Measurements from ENCODE around the gene CRYBG2.

CRYBG2 gene

DNA sequence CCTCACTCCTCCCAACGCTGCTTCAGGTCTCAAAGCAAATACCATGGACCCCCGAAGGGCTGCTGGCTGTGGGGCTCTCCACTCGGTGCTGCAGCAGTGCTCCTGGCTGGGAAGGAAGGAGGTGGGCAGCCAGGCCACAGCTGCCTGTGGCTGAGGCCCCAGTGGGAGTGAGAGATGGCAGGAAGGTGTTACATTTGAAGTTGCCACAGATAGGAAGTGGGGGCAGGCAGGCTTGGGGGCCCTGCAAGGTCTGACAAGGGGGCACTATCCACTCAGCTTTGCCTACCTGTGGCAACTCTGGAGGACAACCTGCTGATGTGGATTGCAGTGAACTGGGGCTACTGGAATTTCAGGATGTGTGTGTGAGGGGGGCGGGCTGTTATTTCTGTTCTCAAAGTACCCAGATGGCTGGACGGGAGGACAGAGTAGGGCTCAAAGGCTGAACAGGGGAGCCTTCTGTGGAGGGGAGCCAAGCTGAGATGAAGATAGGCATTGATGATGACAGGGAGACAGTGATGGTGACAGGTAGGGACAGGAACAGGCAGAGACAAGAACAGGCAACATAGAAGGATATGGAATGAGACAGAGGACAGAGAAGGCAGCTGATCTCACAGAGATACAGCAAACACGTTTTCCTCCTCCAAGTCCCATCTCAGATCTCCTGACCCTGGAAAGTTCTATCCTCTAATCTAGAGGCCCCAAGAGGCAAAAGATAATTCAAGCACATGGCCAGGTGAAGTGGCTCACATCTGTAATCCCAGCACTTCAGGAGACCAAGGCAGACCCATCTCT, 16.9 kb upstream of the CRYBG2 start:
- Histone ChIP-seq H3K27me3 (ENCODE audit: insufficient read depth, low read length) (no peaks in the 10 kb centered on the region), H3K4me1 (ENCODE audit: control insufficient read depth, insufficient read depth, low read length, unreplicated experiment) (peaks cover 14% of the 10 kb centered on the region), H2AFZ (ENCODE audit: low read length, unreplicated experiment) (no peak overlapping the region), H3K27ac (ENCODE audit: low read depth, low read length) (no peak overlapping the region), H3K4me3 (ENCODE audit: low read depth, low read length) (no peak overlapping the region), H3K36me3 (ENCODE audit: insufficient read depth, low read length) (no peaks in the 10 kb centered on the region), H3K79me2 (ENCODE audit: control insufficient read depth, insufficient read depth, low read length, unreplicated experiment) (no peaks in the 10 kb centered on the region)

DNA sequence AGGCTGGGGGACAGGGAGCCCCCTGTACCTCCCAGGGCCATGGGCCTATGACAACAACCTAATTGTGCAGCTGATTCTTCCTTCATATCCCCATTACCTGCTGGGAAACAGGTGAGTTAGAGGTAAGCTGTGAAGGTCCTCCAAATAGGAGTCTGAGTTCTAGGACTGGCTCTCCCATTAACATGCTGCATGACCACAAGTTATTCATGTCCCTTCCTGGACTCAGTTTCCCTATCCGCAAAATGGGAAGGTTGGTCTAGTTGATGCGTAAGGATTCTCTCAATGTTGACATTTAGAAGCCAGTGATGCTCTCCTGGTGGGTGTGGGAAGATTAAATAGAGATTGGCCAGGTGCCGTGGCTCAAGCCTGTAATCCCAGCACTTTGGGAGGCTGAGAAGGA, 14.6 kb upstream of the CRYBG2 start:
- H3K4me3 ChIP-seq (ENCODE audit: low read depth, low read length) = no peak overlapping the region
- no peaks in the 10 kb centered on the region for H3K36me3 ChIP-seq (ENCODE audit: insufficient read depth, low read length)
- peaks cover 6% of the 10 kb centered on the region for H3K4me1 ChIP-seq (ENCODE audit: control insufficient read depth, insufficient read depth, low read length, unreplicated experiment)

DNA sequence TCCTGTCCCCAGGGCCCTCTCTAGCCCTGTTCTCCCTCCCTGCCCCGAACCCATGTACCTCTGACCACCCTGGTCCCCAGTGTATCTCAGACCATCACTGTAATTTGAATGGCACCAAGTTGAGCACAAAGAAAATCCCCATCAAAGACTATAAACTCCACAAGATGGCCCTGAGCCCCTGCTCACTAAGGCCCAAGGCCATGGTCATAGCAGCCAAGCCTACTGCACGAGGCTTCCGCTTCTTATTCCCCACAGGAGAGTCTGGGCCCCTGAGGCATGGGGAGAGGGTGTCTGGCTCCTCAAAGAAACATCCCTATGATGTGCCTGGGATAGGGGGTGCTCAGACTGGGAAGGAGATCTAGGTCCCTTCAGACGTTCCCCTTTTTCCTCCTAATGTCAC, 14.1 kb upstream of the CRYBG2 start:
- no peaks in the 10 kb centered on the region for H3K79me2 ChIP-seq (ENCODE audit: control insufficient read depth, insufficient read depth, low read length, unreplicated experiment)
- H3K4me1 ChIP-seq (ENCODE audit: control insufficient read depth, insufficient read depth, low read length, unreplicated experiment) = peaks cover 6% of the 10 kb centered on the region
- H3K36me3 ChIP-seq (ENCODE audit: insufficient read depth, low read length) = no peaks in the 10 kb centered on the region
- H3K27me3 ChIP-seq (ENCODE audit: insufficient read depth, low read length) = no peaks in the 10 kb centered on the region
- H2AFZ ChIP-seq (ENCODE audit: low read length, unreplicated experiment) = no peak overlapping the region
- H3K27ac ChIP-seq (ENCODE audit: low read depth, low read length) = no peak overlapping the region
- no peak overlapping the region for H3K4me3 ChIP-seq (ENCODE audit: low read depth, low read length)

More for the DNA sequence above, 14.6 kb upstream of the CRYBG2 start:
- no peak overlapping the region for H2AFZ ChIP-seq (ENCODE audit: low read length, unreplicated experiment)
- no peak overlapping the region for H3K27ac ChIP-seq (ENCODE audit: low read depth, low read length)
- no peaks in the 10 kb centered on the region for H3K27me3 ChIP-seq (ENCODE audit: insufficient read depth, low read length)
- no peaks in the 10 kb centered on the region for H3K79me2 ChIP-seq (ENCODE audit: control insufficient read depth, insufficient read depth, low read length, unreplicated experiment)

DNA sequence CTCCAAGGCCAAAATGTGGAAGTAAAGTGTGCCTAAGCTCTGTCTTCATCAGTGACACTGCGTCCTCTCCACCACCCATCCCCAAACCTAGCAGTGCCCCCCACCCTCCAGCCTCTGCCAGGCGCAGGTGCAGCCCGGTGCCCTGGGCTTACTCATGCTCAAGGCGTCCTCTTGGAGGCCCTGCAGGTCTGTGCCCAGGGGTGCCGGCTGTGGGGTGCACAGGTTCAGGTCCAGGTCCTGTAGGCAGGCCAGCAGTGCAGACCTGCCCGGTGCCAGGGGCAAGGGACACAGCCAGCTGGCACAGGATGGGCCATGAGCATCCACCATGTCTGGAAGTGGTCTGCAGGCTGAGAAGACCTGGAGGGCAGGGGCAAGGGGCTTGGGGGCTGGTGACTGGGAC, 13.5 kb upstream of the CRYBG2 start:
- H3K4me1 ChIP-seq (ENCODE audit: control insufficient read depth, insufficient read depth, low read length, unreplicated experiment) = peaks cover 6% of the 10 kb centered on the region
- H2AFZ ChIP-seq (ENCODE audit: low read length, unreplicated experiment) = no peak overlapping the region
- no peak overlapping the region for H3K27ac ChIP-seq (ENCODE audit: low read depth, low read length)
- no peak overlapping the region for H3K4me3 ChIP-seq (ENCODE audit: low read depth, low read length)
- H3K27me3 ChIP-seq (ENCODE audit: insufficient read depth, low read length) = no peaks in the 10 kb centered on the region
- no peaks in the 10 kb centered on the region for H3K36me3 ChIP-seq (ENCODE audit: insufficient read depth, low read length)
- H3K79me2 ChIP-seq (ENCODE audit: control insufficient read depth, insufficient read depth, low read length, unreplicated experiment) = no peaks in the 10 kb centered on the region

DNA sequence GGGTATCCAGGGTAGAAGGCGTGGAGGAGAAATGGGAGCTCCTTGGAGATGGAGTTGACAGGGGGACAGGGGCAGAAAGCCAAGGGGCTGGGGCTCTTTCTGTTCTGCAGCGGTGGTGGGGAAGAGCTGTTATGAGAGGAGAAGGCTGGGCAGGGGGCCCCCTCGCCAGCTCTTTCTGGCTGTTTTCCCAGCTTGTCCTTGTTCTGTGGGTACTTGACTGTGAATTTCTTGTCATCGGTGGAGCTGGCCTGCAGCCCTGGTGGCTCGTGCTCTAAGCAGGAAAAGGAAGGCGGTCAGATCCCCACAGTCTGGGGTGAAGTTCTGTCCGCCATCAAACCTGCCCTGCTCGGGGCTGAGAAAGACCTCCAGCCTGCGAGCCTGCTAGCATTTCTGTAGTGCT, 11.0 kb upstream of the CRYBG2 start:
- Histone ChIP-seq H3K4me3 (ENCODE audit: low read depth, low read length) (no peak overlapping the region), H3K36me3 (ENCODE audit: insufficient read depth, low read length) (no peaks in the 10 kb centered on the region), H2AFZ (ENCODE audit: low read length, unreplicated experiment) (no peak overlapping the region), H3K27me3 (ENCODE audit: insufficient read depth, low read length) (peaks cover 13% of the 10 kb centered on the region), H3K27ac (ENCODE audit: low read depth, low read length) (no peak overlapping the region), H3K4me1 (ENCODE audit: control insufficient read depth, insufficient read depth, low read length, unreplicated experiment) (peaks cover 6% of the 10 kb centered on the region), H3K79me2 (ENCODE audit: control insufficient read depth, insufficient read depth, low read length, unreplicated experiment) (no peaks in the 10 kb centered on the region)

DNA sequence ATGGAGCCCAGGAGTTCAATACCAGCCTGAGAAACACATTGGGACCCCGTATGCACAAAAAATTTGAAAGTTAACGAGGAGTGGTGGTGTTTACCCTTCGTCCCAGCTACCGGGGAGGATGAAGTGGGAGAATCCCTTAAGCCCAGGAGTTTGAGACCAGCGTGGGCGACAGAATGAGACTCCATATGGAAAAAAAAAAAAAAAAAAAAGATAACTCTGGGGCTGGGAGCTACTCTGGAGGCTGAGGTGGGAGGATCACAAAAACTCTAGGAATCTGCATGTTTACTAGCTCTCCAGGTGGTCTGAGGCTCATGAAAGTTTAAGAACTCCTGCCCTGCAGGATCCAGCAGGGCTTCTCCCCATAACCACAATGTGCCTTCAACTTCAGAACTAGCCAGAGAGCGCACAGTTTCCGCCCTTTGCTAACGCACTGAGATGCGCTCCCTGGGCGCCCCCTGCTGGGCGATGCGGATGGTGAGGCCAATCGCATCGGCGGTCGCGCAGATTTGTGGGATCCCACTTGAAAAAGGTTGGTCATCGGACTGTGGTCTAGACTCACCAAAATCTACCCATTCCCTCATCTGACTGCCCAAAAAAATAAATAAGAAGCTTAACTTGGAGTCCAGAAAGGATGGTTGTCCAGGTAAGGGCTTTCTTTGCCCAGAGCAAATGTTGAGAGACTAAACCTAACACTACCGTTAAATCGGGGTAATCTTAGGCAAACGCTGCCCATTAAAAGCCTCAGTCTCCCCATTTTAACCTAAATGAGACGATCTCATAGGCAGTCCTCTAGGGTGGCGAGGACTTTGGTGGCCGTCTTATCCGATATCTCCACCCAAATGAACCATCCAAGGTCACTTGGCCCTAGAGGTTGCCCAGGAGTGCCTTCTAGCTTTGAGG, 9.9 kb upstream of the CRYBG2 start:
- peaks cover 22% of the 10 kb centered on the region for H3K27me3 ChIP-seq (ENCODE audit: insufficient read depth, low read length)
- H3K4me3 ChIP-seq (ENCODE audit: low read depth, low read length) = no peak overlapping the region
- H3K27ac ChIP-seq (ENCODE audit: low read depth, low read length) = no peak overlapping the region
- no peaks in the 10 kb centered on the region for H3K79me2 ChIP-seq (ENCODE audit: control insufficient read depth, insufficient read depth, low read length, unreplicated experiment)
- no peaks in the 10 kb centered on the region for H3K36me3 ChIP-seq (ENCODE audit: insufficient read depth, low read length)
- H3K4me1 ChIP-seq (ENCODE audit: control insufficient read depth, insufficient read depth, low read length, unreplicated experiment) = peaks cover 8% of the 10 kb centered on the region
- no peak overlapping the region for H2AFZ ChIP-seq (ENCODE audit: low read length, unreplicated experiment)

DNA sequence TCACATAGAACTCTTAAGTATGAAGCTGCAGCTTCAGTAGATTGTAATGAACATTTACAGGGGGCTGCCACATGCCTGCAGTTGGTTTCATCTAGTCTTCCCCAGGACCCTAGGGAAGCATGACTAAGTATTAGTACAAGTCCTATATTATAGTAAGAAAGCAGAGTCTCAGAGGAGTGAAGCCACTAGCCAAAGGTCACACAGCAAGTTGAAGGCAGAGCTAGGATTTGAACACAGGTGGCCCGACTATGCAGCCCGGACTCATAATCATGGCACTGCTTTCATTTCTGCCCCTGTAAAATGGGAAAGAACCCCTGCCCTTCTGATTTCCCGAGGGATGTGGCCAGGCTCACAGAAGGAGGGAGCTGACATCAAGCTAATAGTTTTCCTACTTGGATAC, 8.4 kb upstream of the CRYBG2 start:
- H3K27ac ChIP-seq (ENCODE audit: low read depth, low read length) = no peak overlapping the region
- no peak overlapping the region for H2AFZ ChIP-seq (ENCODE audit: low read length, unreplicated experiment)
- peaks cover 25% of the 10 kb centered on the region for H3K27me3 ChIP-seq (ENCODE audit: insufficient read depth, low read length)
- H3K4me3 ChIP-seq (ENCODE audit: low read depth, low read length) = no peak overlapping the region
- H3K79me2 ChIP-seq (ENCODE audit: control insufficient read depth, insufficient read depth, low read length, unreplicated experiment) = no peaks in the 10 kb centered on the region
- H3K4me1 ChIP-seq (ENCODE audit: control insufficient read depth, insufficient read depth, low read length, unreplicated experiment) = peaks cover 8% of the 10 kb centered on the region
- no peaks in the 10 kb centered on the region for H3K36me3 ChIP-seq (ENCODE audit: insufficient read depth, low read length)

DNA sequence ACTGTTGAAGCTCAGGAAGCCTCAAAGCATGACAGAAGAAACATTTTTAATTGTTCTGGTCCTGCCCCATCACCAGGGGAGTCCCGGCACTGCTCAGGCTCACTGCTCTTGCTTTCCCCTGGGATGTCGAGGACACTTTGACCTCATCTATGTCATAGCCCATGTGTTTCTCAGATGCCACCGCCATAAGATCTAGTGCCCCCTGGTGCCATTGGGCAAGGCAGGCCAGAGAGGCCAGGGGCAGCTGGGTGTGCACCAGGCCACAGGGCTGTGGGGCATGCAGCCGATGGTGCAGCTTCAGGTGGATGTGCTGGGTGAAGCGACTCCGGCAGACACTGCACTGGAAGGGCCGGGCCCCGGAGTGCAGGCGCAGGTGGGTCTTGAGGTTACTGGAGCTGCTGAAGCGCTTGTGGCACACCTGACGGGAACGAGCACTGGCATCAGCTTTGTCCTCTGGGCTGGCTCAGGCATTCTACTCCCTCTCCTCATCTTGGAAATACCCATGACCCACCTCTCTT, 7.7 kb upstream of the CRYBG2 start:
- Histone ChIP-seq H3K27ac (ENCODE audit: low read depth, low read length) (no peak overlapping the region), H3K79me2 (ENCODE audit: control insufficient read depth, insufficient read depth, low read length, unreplicated experiment) (no peaks in the 10 kb centered on the region), H3K27me3 (ENCODE audit: insufficient read depth, low read length) (peaks cover 25% of the 10 kb centered on the region), H3K36me3 (ENCODE audit: insufficient read depth, low read length) (no peaks in the 10 kb centered on the region), H3K4me1 (ENCODE audit: control insufficient read depth, insufficient read depth, low read length, unreplicated experiment) (peaks cover 8% of the 10 kb centered on the region), H2AFZ (ENCODE audit: low read length, unreplicated experiment) (no peak overlapping the region), H3K4me3 (ENCODE audit: low read depth, low read length) (no peak overlapping the region)

DNA sequence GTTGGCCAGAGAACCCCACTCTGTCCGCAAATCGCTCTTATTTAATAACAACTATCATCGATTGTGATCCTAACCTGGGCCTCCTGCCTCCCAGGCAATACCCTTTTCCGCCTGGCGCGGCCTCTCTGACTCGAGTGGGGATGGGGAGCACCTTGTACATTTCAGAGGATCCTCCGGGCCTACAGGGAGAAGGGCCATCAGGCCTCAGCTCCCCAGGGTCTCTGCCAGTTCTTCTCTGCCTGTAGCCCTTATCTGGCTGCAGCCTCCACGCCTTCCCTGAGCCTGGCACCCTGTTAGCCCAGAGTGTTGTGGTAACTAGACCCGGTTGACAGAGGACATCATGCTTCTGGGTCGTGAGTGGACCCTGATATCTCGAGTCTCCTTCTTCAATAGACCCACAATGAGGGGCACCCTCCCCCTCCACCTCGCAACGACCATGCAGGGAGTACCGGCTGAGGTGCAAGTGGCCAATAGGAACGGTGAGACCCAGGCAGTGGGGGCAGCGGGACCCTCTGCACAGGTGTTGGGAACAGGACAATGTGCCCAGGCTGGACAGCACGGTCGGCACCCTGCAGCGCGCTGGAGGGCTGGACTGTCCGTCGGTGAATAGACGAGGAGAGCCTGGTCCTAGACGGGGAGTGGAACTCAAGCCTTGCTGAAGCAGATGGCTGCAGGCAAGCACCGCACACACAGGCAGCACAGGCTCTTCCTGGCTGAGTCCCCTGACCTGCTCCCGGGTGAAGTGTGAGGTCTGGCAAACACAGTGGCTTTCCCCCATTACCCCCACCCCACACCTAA, 7.1 kb upstream of the CRYBG2 start:
- peaks cover 8% of the 10 kb centered on the region for H3K4me1 ChIP-seq (ENCODE audit: control insufficient read depth, insufficient read depth, low read length, unreplicated experiment)
- no peaks in the 10 kb centered on the region for H3K36me3 ChIP-seq (ENCODE audit: insufficient read depth, low read length)
- peak overlapping the region; percentile 68; the same call in 1 of the 2 replicates for H3K4me3 ChIP-seq (ENCODE audit: low read depth, low read length)
- peaks cover 25% of the 10 kb centered on the region for H3K27me3 ChIP-seq (ENCODE audit: insufficient read depth, low read length)
- H2AFZ ChIP-seq (ENCODE audit: low read length, unreplicated experiment) = no peak overlapping the region
- no peaks in the 10 kb centered on the region for H3K79me2 ChIP-seq (ENCODE audit: control insufficient read depth, insufficient read depth, low read length, unreplicated experiment)
- H3K27ac ChIP-seq (ENCODE audit: low read depth, low read length) = no peak overlapping the region

Measured in ACC112 (cell line).